HG03095 (cell line): ENCODE measurements around the gene PPP1CB.

Experiments used
- ATAC-seq: cut with Tn5 transposase; IDR thresholded peaks from one replicate; pipeline ENCODE4 v1.9.1; 2021; ENCODE audit warnings: moderate library complexity; ENCODE audit not compliant: unreplicated experiment

The PPP1CB gene

DNA sequence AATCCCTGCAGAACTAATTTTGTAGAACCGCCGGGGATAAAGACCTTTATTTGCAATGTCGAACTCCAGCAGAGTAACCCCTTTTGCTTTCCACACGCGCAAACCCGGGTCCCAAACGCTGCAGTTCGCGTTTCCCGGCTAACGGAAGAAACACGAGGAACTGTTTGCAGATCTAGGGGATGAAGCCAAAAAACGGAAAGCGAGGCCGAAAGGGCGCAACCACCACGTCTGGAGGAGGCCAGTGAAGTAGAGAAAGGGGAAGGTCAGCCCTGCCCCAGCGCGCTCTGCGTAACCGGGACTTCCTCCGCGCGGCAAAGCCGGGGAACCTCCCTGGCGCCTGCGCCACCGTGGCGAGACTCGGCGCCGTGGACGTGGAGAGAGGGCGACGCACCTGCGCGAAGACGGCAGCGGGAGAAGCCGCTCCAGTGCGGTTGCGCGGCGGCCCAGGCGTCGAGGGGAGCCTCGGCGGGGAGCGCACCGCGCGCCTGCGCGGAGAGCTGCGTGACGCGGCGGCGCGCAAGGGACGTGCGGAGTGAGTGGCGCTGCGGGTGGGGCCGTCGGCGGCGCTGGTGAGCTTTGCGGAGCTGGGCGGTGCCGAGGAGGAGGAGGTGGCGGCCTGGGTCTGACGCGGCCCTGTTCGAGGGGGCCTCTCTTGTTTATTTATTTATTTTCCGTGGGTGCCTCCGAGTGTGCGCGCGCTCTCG, at the start of gene PPP1CB:
Gene PPP1CB (plus strand): TSS at position 579 of the 704 bp plus-strand sequence. CDS start 295 bp downstream, outside the sequence.
- peak; percentile 76 for ATAC-seq

DNA sequence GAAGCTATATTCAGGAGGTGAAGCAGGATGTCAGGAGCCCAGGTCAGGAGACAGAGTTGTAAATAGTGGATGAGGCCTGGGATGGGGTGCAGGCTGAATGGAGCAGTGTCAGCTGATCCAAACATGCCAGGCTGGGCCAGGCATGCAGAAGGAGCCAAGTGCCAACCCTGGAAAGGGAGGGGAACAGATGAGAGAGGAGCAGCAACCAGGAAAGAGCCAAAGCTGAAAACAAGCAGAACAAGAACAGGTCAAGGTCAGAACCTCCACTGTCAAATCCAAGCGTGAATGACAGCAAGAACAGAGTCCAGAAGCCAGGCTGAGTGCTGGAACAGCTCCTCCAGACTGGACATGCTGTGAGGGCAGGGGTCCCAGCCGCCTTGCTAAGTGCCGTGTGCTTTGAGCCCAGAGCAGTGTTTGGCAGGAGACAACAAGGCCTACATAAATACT, 49.2 kb upstream of the PPP1CB start:
- ATAC-seq: no peak

GRCh38 chr2:28702878-28703277, 48.8 kb upstream of the PPP1CB start:
- ATAC-seq: no peak

GRCh38 chr2:28704621-28705020, 47.0 kb upstream of the PPP1CB start:
- no peak for ATAC-seq

DNA sequence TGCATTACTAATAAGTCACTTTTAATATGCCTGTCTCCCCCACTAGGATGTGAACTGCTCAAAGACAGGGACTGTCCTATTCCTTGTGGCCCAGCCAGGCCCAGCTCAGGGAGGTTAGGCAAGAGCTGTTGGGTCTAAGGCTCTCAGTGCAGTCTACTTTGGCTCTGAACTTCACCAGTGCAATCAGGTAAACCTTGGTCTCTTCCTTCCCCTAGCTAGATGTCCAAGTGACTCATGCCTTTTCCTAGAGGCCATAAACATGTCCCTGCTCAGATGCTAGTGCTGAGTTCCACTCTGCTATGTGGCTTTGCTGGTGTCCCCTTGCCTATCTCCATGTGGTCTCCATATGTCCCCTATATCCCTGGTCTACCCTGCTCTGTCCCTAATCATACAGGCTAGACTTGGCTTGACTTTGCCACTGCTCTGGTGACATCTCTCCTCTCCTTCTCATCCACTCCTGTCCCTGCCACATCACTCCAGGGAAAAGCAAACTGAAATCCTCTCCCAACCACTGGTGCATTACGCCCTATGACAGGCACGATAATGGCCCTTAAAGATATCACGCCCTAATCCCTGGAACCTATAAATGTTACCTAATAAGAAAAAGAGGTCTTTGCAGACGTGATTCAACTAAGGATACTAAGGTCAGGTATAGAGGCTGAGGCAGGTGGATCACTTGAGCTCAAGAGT, 45.7 kb upstream of the PPP1CB start:
- ATAC-seq: no peak

- ATAC-seq: no peak
Observed at GRCh38 chr2:28707592-28707991, 44.0 kb upstream of the PPP1CB start.

GRCh38 chr2:28709101-28709500, 42.5 kb upstream of the PPP1CB start:
- ATAC-seq: no peak

DNA sequence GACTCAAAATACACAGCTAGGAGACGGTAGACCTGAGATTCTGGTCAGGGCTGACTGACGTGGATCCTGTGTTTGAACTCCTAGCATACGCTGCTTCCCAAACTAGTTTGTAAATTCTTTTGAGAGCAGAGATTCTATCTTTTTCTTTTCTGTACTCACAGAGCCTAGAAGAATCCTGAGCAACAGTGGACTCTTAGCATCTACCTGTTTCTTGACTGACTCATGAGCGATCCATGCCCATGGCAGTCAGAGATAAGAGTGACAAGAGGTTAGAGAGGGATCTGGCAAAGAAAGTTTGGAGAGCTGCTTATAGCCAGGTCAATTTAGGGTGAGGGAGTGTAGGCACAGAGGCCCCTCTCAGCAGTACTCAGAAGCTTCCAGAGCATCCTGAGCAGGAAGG, 41.1 kb upstream of the PPP1CB start:
- ATAC-seq: no peak

- ATAC-seq: no peak
Observed at GRCh38 chr2:28713577-28714298, 37.9 kb upstream of the PPP1CB start.

DNA sequence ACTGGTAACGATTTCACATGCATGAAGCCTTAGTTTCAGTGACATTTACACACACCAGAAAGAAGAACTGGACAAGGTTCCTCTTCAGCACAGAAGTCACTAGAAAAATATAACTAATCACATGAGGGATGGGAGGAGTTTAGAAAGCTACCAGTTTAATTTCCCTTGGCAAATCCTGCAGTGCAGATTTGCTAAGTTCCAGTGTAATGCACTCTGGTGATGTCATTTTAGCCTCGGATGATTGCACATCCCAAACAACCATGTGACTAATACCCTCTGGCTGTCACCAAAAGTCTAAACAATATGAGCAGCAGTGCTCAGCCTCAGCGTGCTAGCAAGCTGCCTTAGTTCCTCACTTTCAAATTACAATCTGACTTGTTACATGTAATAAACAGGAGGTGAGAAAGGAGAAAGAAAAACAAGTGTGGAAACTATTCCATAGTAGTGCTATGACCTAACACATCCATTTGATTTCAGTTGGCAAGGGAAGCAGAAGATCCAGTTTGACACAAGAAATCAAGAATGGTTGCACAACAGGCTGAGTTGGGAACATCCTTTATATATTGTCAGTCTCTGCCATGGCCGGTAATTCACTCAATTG, 35.3 kb upstream of the PPP1CB start:
- ATAC-seq: no peak

DNA sequence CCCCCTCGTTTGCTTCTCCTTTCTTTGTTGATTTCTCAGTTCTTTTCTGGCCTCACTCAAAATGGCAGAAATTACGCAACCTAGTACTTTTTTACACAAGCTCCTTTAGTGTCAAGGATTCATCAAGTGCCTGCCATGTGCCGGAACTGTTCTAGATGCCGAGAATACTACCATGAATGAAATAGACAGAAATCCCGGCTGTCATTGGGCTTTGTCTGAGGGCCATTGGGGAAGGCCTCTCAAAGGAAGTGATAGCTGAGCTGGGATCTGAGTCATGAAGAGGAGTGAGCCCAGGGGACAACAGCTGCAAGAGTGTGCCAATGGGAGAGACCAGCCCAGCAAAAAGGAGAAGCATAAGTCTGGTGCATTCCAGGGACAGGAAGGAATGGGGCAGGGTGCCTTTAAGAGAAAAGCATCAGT, 34.3 kb upstream of the PPP1CB start:
- no peak for ATAC-seq

DNA sequence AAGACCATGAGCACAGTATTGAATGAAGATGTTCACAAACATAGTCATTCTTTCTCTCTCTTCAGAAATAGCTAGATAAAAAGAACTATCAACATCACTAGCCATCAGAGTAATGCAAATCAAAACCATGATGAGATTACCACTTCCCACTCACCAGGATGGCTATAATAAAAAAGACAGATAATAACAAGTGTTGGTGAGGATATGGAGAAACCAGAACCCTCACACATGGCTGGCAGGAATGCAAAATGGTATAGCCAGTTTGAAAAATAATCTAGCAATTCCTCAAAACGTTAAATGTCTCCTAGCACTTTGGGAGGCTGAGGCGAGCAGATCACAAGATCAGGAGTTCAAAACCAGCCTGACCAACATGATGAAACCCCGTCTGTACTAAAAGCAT, 31.3 kb upstream of the PPP1CB start:
- no peak for ATAC-seq

- ATAC-seq: no peak
Observed at GRCh38 chr2:28721601-28722191, 29.9 kb upstream of the PPP1CB start.

GRCh38 chr2:28725021-28725711, 26.5 kb upstream of the PPP1CB start:
- ATAC-seq: no peak

GRCh38 chr2:28726177-28726576, 25.5 kb upstream of the PPP1CB start:
- no peak for ATAC-seq

DNA sequence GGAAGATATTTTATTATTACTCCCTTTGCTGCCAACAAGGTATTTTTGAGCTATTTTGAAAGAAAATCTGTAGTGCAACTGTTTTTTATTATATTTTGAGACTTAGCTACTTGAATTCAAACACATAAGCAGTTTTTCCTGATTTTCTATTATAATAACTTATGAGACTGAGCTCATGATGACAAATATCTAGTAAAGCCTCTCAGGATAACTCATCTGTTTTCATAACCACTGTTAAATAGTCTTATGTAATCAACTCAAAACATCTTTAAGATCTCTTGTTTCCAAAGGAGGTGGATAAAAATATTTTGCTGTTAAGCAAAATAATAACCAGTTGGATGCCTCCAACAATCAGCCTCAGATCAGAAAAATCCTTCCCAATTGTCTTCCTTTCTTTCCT, 21.9 kb upstream of the PPP1CB start:
- no peak for ATAC-seq

DNA sequence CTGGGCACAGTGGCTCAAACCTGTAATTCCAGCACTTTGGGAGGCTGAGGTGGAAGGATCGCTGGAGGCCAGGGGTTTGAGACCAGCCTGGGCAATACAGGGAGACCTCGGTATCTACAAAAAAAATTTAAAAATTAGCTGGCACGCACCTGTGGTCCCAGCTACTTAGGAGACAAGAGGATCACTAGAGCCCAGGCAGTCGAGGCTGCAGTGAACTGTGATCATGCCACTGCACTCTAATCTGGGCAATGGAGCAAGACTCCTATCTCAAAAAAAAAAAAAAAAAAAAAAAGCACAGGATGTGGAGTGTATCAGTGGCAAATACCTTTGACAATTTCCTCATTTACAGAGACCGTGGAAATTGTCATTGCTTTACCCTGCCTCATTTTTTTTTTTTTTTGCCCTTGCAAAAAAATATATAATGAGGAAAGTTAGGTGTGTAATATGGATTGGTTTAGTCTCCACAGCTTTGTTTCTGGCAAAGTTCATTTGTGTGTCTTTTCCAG, 20.9 kb upstream of the PPP1CB start:
- no peak for ATAC-seq

DNA sequence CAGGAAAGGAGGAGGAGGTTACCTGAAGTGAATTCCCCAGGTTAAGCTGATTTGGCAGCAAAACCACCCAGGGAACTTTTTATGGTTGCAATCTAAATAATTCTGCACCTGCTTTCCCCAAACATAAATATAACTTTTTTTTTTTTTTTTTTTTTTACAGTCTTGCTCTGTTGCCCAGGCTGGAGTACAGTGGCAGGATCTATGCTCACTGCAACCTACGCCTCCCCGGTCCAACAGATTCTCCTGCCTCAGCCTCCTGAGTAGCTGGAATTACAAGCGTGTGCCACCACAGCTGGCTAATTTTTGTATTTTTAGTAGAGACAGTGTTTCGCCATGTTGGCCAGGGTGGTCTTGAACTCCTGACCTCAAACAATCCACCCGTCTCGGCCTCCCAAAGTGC, 16.1 kb upstream of the PPP1CB start:
- ATAC-seq: no peak

DNA sequence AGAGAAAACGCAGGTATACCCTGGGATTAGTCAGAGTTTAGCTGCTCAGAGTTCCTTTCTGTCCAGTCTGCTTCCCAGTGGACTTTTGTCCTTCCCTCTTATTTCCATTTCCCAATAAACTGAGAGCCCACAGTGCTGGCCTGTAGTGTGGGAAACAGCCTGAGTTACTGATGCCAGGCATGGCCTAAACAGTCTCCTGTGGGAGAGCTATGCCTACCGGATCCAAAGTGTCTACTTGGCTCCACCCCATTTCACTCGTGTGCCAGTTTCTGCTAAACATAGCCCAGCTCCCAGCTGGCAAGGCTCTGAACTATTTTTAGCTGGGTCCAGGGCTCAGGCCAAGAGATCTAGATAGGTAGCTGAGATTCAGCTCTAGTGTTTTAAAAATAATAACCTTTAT, 15.6 kb upstream of the PPP1CB start:
- ATAC-seq: no peak

- ATAC-seq: no peak
Observed at GRCh38 chr2:28737655-28738054, 14.0 kb upstream of the PPP1CB start.
